ENCODE results near the gene DNASE1L1. TPM values are rescaled to one million over a fixed set of nuclear protein-coding genes. Genes with fewer than 3 reads are reported as not detected.

DNASE1L1 gene
- total RNA-seq, 2 experiments from 2014 or later: 9.4 to 10.3 TPM

- no peaks in the 10 kb centered on the region for H3K27me3 Mint-ChIP-seq
- intact Hi-C loops (cut with micrococcal nuclease): no loop called here
- DNase-seq (peak; percentile 31), ATAC-seq (no peak)
- no peak for TF ChIP-seq CTCF (IDR thresholded peaks at IDR 0.05)
- H3K27ac Mint-ChIP-seq: peak overlapping the region; percentile 57
- POLR2A ChIA-PET: interaction anchor here (0.7 to 2.2 kb wide), 4 partner anchors 29 to 60 kb away, joined by 3 to 11 read pairs (median 4); partner anchors contain the start of genes RPL10 and SLC10A3
- no peaks in the 10 kb centered on the region for H3K9me3 Mint-ChIP-seq
- CTCF ChIA-PET: no interaction called here
- peaks cover 4% of the 10 kb centered on the region for H3K36me3 Mint-ChIP-seq (ENCODE audit: low read depth)
- peak overlapping the region; percentile 75 for H3K4me3 Mint-ChIP-seq
- peaks cover 19% of the 10 kb centered on the region for H3K4me1 Mint-ChIP-seq (ENCODE audit: low read depth)
Measured at GRCh38 chrX:154429711-154430110, 20.7 kb upstream of the DNASE1L1 start.

GRCh38 chrX:154428176-154429171 lies 19.4 kb upstream of the DNASE1L1 start, which contains the start of gene ATP6AP1:
TSS of gene ATP6AP1 (plus strand) at chrX:154428677. CDS start at chrX:154428693, 16 bp downstream.
- Mint-ChIP-seq H3K9me3 (no peaks in the 10 kb centered on the region), H3K4me1 (ENCODE audit: low read depth) (peaks cover 19% of the 10 kb centered on the region), H3K4me3 (peak within 1 kb of the TSS; percentile 75), H3K36me3 (ENCODE audit: low read depth) (peaks cover 4% of the 10 kb centered on the region), H3K27ac (peak within 1 kb of the TSS; percentile 69), H3K27me3 (no peaks in the 10 kb centered on the region)
- DNase-seq (peak; percentile 92), ATAC-seq (peak; percentile 99)
- POLR2A ChIA-PET: interaction anchor here (0.7 to 2.2 kb wide), 4 partner anchors 30 to 114 kb away, joined by 3 to 11 read pairs (median 4); partner anchors contain the start of genes RPL10 and SLC10A3
- TF ChIP-seq CTCF (IDR thresholded peaks at IDR 0.05): no peak
- CTCF ChIA-PET: no interaction called here
- intact Hi-C loops (cut with micrococcal nuclease): no loop called here

GRCh38 chrX:154426916-154427770 lies 18.1 kb upstream of the DNASE1L1 start:
- ATAC-seq (no peak), DNase-seq (no peak)
- intact Hi-C loops (cut with micrococcal nuclease): no loop called here
- Mint-ChIP-seq H3K27me3 (no peaks in the 10 kb centered on the region), H3K36me3 (ENCODE audit: low read depth) (peaks cover 2% of the 10 kb centered on the region), H3K27ac (no peak overlapping the region), H3K9me3 (no peaks in the 10 kb centered on the region), H3K4me1 (ENCODE audit: low read depth) (peaks cover 19% of the 10 kb centered on the region), H3K4me3 (peak overlapping the region; percentile 75)
- ChIA-PET CTCF (no interaction called here), POLR2A (interaction anchor here (0.8 to 2.2 kb wide), 2 partner anchors 28 to 29 kb away, joined by 3 to 11 read pairs; partner anchors contain the start of gene RPL10)
- no peak for TF ChIP-seq CTCF (IDR thresholded peaks at IDR 0.05)

GRCh38 chrX:154420402-154420756 lies 11.3 kb upstream of the DNASE1L1 start:
- DNase-seq (no peak), ATAC-seq (no peak)
- no peak overlapping the region for H3K4me3 Mint-ChIP-seq
- no peaks in the 10 kb centered on the region for H3K27me3 Mint-ChIP-seq
- peaks cover 6% of the 10 kb centered on the region for H3K4me1 Mint-ChIP-seq (ENCODE audit: low read depth)
- no peak overlapping the region for H3K27ac Mint-ChIP-seq
- ChIA-PET CTCF (no interaction called here), POLR2A (interaction anchor here (1.6 kb wide), 1 partner anchor 9 kb away, joined by 8 read pairs; the partner anchor contains the start of gene TAFAZZIN)
- intact Hi-C loops (cut with micrococcal nuclease): no loop called here
- H3K36me3 Mint-ChIP-seq (ENCODE audit: low read depth): peaks cover 2% of the 10 kb centered on the region
- no peaks in the 10 kb centered on the region for H3K9me3 Mint-ChIP-seq
- TF ChIP-seq CTCF (IDR thresholded peaks at IDR 0.05): no peak
